Gastroesophageal sphincter (tissue), 4 donors: ENCODE measurements around the gene SCAMP2. TPM values are rescaled to one million over a fixed set of nuclear protein-coding genes. Genes with fewer than 3 reads are reported as not detected.

ENCODE experiments used
- ATAC-seq: fragments of 150-250 bp; one replicate; pipeline ENCODE4 v1.9.1; 2016; ENCODE audit warnings: mild to moderate bottlenecking, moderate library complexity
- H3K27ac ChIP-seq, 4 donors: fragments of 200-600 bp; sonication (generic) in 3 of 4; 1 replicate in 3 of 4; 2 replicates in 1 of 4; pipeline ENCODE4 v1.5.1; 2016 to 2019
- H3K27me3 ChIP-seq: fragments of 200-600 bp; sonication (generic); one replicate; pipeline ENCODE4 v1.5.1; 2019
- H3K36me3 ChIP-seq, 2 donors: fragments of 200-600 bp; sonication (generic); one replicate each; pipeline ENCODE4 v1.5.1; 2019; ENCODE audit warnings: control low read depth in 1 of 2
- H3K4me1 ChIP-seq, 3 donors: fragments of 200-600 bp; sonication (generic); 1 replicate in 2 of 3; 2 replicates in 1 of 3; pipeline ENCODE4 v1.5.1; 2016 to 2019; ENCODE audit warnings: control low read depth in 2 of 3
- H3K4me3 ChIP-seq, 2 donors: fragments of 200-600 bp; sonication (generic); one replicate each; pipeline ENCODE4 v1.5.1; 2019; ENCODE audit warnings: mild to moderate bottlenecking in 1 of 2, moderate library complexity in 1 of 2
- H3K9me3 ChIP-seq, 3 donors: fragments of 200-600 bp; sonication (generic); one replicate each; pipeline ENCODE4 v1.5.1; 2017 to 2019; ENCODE audit warnings: control low read depth in 2 of 3
- CTCF ChIP-seq, 4 experiments: fragments of 200-600 bp in 2 of 4; fragments of 450-650 bp in 2 of 4; sonication (generic) in 1 of 4; IDR thresholded peaks; one replicate each; pipeline ENCODE4 v1.5.1; 2017 to 2019; ENCODE audit warnings: antibody characterized with exemption in 4 of 4, mild to moderate bottlenecking in 2 of 4, moderate library complexity in 2 of 4
- EP300 ChIP-seq: sonication (generic); formaldehyde crosslinking; IDR thresholded peaks from one replicate; pipeline ENCODE4 v1.6.1; 2017; ENCODE audit warnings: antibody characterized with exemption, mild to moderate bottlenecking
- POLR2A ChIP-seq, 2 donors: fragments of 450-650 bp; IDR thresholded peaks; one replicate each; pipeline ENCODE4 v1.6.1; 2017; ENCODE audit warnings: antibody characterized with exemption in 2 of 2, mild to moderate bottlenecking in 2 of 2, moderate library complexity in 1 of 2
- POLR2AphosphoS5 ChIP-seq: sonication (generic); formaldehyde crosslinking; IDR thresholded peaks from one replicate; pipeline ENCODE4 v1.6.1; 2017; ENCODE audit warnings: antibody characterized with exemption
- WGBS, 2 donors: methylation state at CpG; one replicate each; pipeline ENCODE4 v1.1.5; 2018; ENCODE audit warnings: low coverage in 1 of 2; 5-methylcytosine and 5-hydroxymethylcytosine counted together
- total RNA-seq, 4 donors: library from RNA; depleted of rRNA; stranded (reverse); fragments of >200 nt; gene quantifications; one replicate each; pipeline ENCODE4 v1.1.0, GENCODE V29; 2016

SCAMP2 gene
- total RNA-seq, 4 donors from 2014 or later: 45.6 to 111 (median 72.1) TPM

- Histone ChIP-seq H3K27ac (no peak overlapping the region), H3K4me1 (peaks cover 0 to 44% (median 15%) of the 10 kb centered on the region in 3 donors), H3K36me3 (peaks cover 0 to 25% of the 10 kb centered on the region in 2 donors), H3K4me3 (no peak overlapping the region), H3K9me3 (no peaks in the 10 kb centered on the region), H3K27me3 (no peaks in the 10 kb centered on the region)
- no peak for ATAC-seq
- 38% methylated on average over 1 of the region's 5 CpGs; no CpG with 5 or more reads in 1 of the 2 donors for WGBS, 2 donors
- no peak for TF ChIP-seq CTCF (IDR thresholded peaks at IDR 0.05)
- TF ChIP-seq POLR2A (IDR thresholded peaks at IDR 0.05): no peak
- TF ChIP-seq EP300: no peak
- no peak for TF ChIP-seq POLR2AphosphoS5
These were observed 16.0 kb downstream of the SCAMP2 start for GRCh38 chr15:74857082-74857655.

- Histone ChIP-seq H3K4me3 (no peak overlapping the region), H3K36me3 (peaks cover 0 to 31% of the 10 kb centered on the region in 2 donors), H3K9me3 (no peaks in the 10 kb centered on the region), H3K4me1 (peaks cover 0 to 44% (median 15%) of the 10 kb centered on the region in 3 donors), H3K27ac (no peak overlapping the region), H3K27me3 (no peaks in the 10 kb centered on the region)
- 83% methylated on average over 1 of the region's 1 CpG; no CpG with 5 or more reads in 1 of the 2 donors for WGBS, 2 donors
- TF ChIP-seq POLR2AphosphoS5 (no peak), POLR2A (IDR thresholded peaks at IDR 0.05) (no peak), EP300 (no peak), CTCF (IDR thresholded peaks at IDR 0.05) (no peak)
- no peak for ATAC-seq
These were observed 16.6 kb downstream of the SCAMP2 start for GRCh38 chr15:74856537-74856936.

GRCh38 chr15:74855857-74856256 lies 17.3 kb downstream of the SCAMP2 start:
- Histone ChIP-seq H3K4me1 (peaks cover 0 to 44% (median 15%) of the 10 kb centered on the region in 3 donors), H3K4me3 (no peak overlapping the region), H3K27ac (no peak overlapping the region), H3K36me3 (peaks cover 0 to 38% of the 10 kb centered on the region in 2 donors), H3K27me3 (no peaks in the 10 kb centered on the region), H3K9me3 (no peaks in the 10 kb centered on the region)
- WGBS, 2 donors: 79 to 100% methylated on average over 1 to 2 of the region's 2 CpGs
- no peak for ATAC-seq
- TF ChIP-seq EP300: no peak

DNA sequence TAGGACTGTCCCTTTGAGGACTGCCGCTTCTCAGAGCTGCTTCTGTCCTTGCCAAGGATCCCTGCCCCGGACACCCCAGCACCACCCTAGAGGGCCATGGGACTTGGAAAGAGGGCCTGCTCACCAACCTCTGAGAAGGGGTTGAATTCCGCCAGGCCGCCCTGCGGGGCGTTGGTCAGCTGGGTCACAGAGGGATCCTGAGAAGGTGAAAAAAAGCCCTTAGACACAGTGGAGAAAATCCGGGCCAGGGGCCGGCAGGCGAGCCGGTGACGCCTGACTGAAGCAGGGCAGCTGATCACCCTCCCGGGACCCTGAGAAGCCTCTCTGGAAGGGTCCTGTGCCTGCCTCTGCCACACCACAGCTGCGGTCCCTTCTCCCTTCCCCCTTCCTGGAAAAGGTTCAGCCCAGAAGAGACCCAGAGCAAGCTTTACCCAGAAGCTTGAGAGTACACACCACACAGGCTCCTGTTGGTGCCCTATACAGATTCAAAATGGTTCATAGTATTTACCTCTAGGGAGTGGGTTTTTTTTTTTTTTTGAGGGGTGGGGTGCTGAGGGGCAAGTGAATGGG lies 18.6 kb downstream of the SCAMP2 start:
- no peak for ATAC-seq
- no peak overlapping the region for H3K27ac ChIP-seq
- H3K9me3 ChIP-seq: no peaks in the 10 kb centered on the region

DNA sequence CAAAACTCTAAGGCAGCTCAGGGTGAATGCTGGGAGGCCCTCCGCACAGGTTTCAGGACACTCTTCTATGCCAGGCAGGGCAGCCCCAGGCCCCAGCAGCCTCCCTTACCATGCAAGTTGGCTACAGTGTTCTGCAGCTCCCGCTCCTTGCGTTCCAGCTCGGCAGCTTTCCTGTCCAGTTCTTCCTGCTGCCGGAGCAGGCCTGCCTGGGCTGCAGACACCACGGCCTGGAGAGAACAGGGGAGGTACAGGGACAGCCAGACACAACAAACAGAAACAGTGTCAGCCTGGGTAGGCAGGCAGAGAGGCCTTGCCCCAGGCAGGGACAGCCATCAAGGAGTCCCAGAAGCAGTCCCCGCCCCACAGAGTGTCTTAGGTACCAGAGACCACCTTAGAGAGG lies 21.2 kb downstream of the SCAMP2 start:
- 96 to 100% methylated on average over 1 to 3 of the region's 7 CpGs for WGBS, 2 donors
- Histone ChIP-seq H3K36me3 (peaks cover 0 to 77% of the 10 kb centered on the region in 2 donors), H3K27me3 (no peaks in the 10 kb centered on the region)

More for the DNA sequence above, 18.6 kb downstream of the SCAMP2 start:
- Histone ChIP-seq H3K4me3 (no peak overlapping the region), H3K36me3 (peaks cover 0 to 51% of the 10 kb centered on the region in 2 donors), H3K27me3 (no peaks in the 10 kb centered on the region), H3K4me1 (peaks cover 0 to 38% (median 14%) of the 10 kb centered on the region in 3 donors)
- WGBS, 2 donors: 88% methylated on average over 6 of the region's 13 CpGs; no CpG with 5 or more reads in 1 of the 2 donors
- TF ChIP-seq CTCF (IDR thresholded peaks at IDR 0.05) (no peak), POLR2AphosphoS5 (no peak)

More for the DNA sequence above, 21.2 kb downstream of the SCAMP2 start:
- no peak for ATAC-seq
- TF ChIP-seq POLR2AphosphoS5 (no peak), POLR2A (IDR thresholded peaks at IDR 0.05) (no peak), EP300 (no peak), CTCF (IDR thresholded peaks at IDR 0.05) (no peak)
- Histone ChIP-seq H3K9me3 (no peaks in the 10 kb centered on the region), H3K4me1 (peaks cover 0 to 28% (median under 1%) of the 10 kb centered on the region in 3 donors), H3K27ac (no peak overlapping the region), H3K4me3 (no peak overlapping the region)
